ENCODE results near the gene ARMC5.
"Not testable (repeated sequence)": the region's sequence is repeated elsewhere in the genome, so short reads cannot be mapped to it uniquely, and the experiment has no call there.

ARMC5 gene, protein sequence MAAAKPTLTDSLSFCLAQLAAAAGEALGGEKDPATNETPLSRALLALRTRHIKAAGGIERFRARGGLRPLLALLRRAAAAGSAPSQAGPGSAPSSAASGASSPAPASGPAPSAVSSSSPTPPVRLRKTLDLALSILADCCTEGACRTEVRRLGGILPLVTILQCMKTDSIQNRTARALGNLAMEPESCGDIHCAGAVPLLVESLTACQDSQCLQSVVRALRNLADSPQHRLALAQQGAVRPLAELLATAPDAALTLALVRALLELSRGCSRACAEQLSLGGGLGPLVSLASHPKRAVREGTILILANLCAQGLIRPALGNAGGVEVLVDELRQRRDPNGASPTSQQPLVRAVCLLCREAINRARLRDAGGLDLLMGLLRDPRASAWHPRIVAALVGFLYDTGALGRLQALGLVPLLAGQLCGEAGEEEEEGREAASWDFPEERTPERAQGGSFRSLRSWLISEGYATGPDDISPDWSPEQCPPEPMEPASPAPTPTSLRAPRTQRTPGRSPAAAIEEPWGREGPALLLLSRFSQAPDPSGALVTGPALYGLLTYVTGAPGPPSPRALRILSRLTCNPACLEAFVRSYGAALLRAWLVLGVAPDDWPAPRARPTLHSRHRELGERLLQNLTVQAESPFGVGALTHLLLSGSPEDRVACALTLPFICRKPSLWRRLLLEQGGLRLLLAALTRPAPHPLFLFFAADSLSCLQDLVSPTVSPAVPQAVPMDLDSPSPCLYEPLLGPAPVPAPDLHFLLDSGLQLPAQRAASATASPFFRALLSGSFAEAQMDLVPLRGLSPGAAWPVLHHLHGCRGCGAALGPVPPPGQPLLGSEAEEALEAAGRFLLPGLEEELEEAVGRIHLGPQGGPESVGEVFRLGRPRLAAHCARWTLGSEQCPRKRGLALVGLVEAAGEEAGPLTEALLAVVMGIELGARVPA

DNA sequence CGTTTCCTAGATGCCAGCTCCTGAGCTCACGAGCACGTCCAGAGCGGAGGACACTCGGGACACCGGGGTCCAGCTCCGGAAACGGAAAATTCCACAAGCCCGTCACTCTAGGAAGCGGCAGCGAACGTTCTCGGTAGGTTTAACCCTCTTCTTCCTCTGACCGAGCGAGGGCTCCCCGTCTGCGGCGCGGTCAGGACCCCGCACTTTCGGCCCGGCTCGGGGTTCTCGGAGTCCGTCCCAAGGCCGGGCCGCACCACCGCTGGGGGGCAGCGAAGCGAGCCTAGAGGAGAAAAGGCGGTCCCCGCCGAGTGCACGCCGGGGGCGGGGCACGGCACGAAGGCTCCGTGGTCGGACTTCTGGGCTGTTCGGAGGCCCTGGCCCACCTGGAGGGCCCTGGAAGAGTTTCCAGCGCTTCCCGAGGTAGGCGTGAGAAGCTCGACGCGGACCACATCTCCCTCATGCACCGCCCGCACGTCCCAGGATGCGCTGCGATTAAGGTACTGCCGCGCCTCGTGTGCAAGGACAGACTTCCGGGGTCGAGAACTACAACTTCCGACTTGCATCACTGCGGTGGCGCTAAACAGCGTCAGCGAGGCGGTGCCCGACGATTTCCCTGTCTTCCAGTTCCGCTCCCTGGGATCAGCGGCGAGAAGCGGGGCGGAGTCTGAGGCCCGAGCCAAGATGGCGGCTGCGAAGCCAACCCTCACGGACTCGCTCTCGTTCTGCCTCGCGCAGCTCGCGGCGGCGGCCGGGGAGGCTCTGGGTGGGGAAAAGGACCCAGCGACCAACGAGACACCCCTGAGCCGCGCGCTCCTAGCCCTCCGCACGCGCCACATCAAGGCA, at the start of gene ARMC5:
TSS of gene ARMC5 (plus strand) at position 658 of the 843 bp plus-strand sequence. CDS start at position 682, 24 bp downstream.
- H3K27ac ChIP-seq = peak within 1 kb of the TSS; percentile 92 to 100 (median 100)
- peak within 1 kb of the TSS; percentile 50 to 84 (median 71) for H3K4me3 ChIP-seq

DNA sequence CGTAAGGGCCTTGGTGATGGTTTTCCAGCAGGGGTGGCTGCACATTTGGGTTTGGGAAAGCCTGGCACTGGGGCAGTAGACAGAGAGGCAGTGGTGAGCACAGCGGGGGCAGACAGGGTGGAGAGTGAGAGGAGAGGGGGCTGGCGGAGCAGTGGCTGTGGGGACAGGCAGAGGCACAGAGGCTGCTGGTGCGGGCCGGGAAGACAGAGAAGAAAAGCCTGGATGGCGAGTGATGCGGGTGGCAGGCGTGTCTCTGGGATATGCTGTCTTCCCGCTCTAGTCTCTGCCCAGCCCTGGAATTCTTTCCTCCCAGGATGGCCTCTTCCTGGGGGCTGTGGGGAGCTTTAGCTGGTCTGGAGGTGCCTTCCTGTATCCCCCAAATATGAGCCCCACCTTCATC, 49.2 kb upstream of the ARMC5 start:
- H3K4me3 ChIP-seq = no peak overlapping the region

DNA sequence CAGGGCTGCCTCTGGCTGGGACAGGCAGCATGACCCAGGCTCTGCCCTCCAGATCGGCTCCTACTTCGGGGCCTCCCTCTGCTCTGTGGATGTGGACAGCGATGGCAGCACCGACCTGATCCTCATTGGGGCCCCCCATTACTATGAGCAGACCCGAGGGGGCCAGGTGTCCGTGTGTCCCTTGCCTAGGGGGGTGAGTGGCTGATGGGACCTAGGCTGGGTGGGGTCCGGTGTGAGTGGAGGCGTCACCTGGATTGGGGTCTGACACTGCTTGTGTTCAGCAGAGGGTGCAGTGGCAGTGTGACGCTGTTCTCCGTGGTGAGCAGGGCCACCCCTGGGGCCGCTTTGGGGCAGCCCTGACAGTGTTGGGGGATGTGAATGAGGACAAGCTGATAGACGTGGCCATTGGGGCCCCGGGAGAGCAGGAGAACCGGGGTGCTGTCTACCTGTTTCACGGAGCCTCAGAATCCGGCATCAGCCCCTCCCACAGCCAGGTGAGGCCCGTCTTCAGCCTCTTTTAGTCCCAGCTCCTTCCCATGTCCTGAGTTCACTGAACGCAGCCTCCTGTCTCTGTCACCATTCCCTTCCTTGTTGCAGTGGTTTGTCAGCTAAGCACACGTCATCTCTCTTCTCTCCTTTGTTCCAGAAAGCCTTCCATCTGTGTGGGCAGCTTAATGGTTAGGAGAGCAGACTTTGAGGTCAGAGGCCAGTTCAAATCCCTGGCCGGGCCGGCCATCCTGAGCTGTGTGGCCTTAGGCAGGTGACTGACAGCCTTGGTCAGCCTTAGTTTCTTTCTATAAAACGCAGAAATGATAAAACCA, 48.1 kb upstream of the ARMC5 start:
- Histone ChIP-seq H3K27ac (no peak overlapping the region), H3K4me3 (no peak overlapping the region)

More for the DNA sequence above, 49.2 kb upstream of the ARMC5 start:
- H3K27ac ChIP-seq = no peak overlapping the region

DNA sequence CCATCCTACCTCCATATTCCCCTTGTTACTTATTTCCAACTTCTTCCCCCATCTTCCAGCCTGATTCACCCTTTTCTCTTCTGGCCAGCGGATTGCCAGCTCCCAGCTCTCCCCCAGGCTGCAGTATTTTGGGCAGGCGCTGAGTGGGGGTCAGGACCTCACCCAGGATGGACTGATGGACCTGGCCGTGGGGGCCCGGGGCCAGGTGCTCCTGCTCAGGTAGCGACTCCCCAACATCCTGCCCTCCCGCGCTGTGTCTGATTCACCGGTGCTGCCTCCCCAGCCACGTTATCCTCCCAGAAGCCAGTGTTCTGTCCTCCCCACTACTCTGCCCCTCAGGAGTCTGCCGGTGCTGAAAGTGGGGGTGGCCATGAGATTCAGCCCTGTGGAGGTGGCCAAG, 46.6 kb upstream of the ARMC5 start:
- H3K4me3 ChIP-seq = no peak overlapping the region
- H3K27ac ChIP-seq = no peak overlapping the region

DNA sequence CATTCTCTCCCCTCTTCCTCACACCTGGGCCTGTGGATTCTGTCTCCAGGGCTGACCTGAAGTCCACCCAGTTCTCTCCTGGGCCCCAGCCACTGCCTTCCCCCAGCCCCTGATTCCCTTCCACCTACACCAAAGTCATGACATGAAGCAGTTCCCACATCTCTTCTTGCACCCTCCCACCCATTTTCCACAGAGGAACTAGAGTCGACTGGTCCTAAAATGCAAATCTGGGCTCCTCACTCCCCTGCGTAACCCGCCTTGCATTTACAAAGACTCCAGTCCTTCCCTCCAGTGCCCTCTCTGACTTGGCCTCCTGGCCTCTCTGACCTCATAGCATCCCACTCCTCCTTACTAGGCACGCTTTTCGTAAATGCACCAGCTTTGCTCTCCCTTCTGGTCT, 45.9 kb upstream of the ARMC5 start:
- Histone ChIP-seq H3K4me3 (no peak overlapping the region), H3K27ac (no peak overlapping the region)

DNA sequence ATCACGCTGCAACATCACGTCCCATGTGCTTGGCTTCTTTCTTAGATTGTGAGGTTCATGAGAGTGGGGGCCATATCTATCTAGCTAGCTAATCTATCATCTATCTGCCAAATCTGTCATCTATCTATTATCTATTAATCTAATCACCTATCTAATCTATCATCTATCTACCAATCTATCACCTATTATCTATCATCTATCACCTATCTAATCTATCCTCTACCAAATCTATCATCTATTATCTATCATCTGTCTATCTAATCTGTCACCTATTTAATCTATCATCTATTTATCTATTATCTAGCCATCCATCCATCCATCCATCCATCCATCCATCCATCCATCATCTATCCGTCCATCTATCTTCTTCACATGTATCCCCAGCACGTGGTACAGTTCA, 45.4 kb upstream of the ARMC5 start:
- Histone ChIP-seq H3K27ac (no peak overlapping the region), H3K4me3 (no peak overlapping the region)

DNA sequence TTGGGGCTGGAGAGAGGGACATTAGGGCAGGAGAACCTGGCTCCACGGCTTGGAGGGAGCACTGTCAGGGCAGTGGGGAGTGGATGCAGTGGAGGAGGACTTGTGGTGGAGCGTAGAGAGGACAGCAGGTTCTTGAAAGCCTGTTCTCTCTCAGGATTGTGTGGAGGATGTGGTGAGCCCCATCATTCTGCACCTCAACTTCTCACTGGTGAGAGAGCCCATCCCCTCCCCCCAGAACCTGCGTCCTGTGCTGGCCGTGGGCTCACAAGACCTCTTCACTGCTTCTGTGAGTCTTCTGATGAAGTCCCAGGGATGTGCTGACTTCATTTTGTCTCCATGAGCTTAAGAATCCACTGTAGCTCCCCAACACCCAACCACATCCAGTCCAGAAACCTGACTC, 44.6 kb upstream of the ARMC5 start:
- Histone ChIP-seq H3K27ac (no peak overlapping the region), H3K4me3 (no peak overlapping the region)

DNA sequence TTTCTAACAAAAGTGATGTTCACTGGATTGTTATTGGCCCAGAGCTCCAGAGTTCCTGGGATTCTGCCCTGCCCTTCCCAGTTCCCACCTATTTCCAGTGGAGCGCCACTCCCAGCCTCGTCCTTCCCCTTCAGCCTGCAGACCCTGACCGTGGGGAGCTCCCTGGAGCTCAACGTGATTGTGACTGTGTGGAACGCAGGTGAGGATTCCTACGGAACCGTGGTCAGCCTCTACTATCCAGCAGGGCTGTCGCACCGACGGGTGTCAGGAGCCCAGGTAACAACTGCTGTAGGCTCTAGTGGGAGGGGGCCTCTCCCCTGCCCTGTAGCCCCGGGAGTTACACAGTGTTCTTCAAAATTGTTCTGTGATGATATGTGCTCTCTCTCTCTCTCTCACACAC, 42.9 kb upstream of the ARMC5 start:
- Histone ChIP-seq H3K27ac (no peak overlapping the region), H3K4me3 (no peak overlapping the region)

DNA sequence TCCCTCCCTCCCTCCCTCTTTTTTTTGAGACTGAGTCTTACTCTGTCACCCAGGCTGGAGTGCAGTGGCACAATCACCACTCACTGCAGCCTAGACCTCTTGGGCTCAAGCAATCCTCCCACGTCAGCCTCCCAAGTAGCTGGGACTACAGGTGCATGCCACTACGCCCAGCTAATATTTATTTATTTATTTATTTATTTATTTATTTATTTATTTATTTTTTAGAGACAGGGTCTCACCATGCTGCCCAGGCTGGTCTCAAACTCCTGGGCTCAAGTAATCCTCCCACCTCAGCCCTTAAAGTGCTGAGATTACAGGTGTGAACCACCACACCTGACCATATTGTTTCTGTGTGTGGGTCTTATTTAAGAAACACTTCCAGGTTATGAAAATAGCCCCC, 42.3 kb upstream of the ARMC5 start:
- H3K4me3 ChIP-seq, H3K27ac ChIP-seq: not testable (repeated sequence)

DNA sequence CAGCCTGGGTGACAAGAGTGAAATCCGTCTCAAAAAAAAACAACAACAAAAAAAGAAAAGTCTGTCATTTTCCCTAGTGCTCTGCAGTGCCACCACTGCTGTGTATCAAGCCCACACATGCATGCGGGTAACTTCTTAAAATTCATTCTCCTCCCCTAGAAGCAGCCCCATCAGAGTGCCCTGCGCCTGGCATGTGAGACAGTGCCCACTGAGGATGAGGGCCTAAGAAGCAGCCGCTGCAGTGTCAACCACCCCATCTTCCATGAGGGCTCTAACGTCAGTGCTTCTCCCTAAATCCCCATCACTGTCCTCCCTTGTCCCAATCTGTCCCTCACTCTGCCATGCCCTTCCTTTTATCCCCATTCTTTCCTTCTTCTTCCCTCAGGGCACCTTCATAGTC, 41.4 kb upstream of the ARMC5 start:
- no peak overlapping the region for H3K4me3 ChIP-seq
- H3K27ac ChIP-seq = no peak overlapping the region

DNA sequence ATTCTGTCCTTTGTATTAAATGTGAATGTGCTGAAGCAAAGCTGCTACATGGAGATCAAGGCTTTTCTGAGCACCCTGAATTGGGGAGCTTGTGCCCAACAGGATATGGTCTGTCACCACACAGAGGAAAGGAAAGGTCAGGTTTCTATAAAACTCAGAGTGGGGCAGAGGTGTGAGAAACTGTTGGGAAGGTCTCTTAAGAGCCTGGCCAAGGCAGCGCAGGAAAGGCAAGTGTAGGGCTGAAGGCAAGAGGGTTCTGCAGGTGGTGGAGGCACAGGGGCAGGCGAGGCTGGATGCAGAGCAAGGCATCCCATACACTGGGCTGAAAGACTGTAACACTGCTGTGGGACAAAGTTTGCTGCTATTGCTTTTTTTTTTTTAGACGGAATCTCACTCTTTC, 39.3 kb upstream of the ARMC5 start:
- Histone ChIP-seq H3K27ac (no peak overlapping the region), H3K4me3 (no peak overlapping the region)

DNA sequence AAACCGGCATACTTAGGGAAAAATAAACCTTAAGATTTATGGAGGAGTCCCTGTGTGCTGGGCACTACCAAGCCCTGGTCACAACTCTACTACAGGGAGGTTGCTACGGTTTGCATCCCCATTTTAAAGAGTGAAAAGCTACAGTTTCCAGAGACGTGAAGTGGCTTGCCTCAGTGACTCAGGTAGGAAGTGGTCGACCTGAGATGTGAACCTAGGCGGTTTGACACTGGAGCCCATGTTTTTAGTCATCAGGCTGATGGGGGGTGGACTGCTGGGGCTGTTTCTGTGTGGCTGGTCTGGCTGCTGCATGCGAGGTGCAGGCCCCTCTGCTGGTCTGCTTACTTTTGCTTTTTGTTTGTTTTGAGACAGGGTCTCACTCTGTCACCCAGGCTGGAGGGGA, 37.7 kb upstream of the ARMC5 start:
- no peak overlapping the region for H3K4me3 ChIP-seq

DNA sequence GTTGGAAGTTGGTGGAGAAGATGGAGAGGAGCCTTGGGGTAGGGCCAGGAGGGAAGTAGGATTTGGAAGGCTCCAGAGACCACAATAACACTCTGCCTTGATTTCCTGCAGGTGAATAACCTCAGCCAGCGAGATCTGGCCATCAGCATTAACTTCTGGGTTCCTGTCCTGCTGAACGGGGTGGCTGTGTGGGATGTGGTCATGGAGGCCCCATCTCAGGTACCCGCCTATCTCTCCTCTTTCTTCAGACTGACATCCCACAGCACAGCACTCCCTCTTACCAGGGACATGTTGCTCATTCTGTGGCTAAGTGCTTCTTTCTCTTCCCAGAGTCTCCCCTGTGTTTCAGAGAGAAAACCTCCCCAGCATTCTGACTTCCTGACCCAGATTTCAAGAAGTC, 36.1 kb upstream of the ARMC5 start:
- no peak overlapping the region for H3K4me3 ChIP-seq
- H3K27ac ChIP-seq = no peak overlapping the region

More for the DNA sequence above, 37.7 kb upstream of the ARMC5 start:
- peak overlapping the region in 2 of 21 experiments; percentile 24 to 51 for H3K27ac ChIP-seq

DNA sequence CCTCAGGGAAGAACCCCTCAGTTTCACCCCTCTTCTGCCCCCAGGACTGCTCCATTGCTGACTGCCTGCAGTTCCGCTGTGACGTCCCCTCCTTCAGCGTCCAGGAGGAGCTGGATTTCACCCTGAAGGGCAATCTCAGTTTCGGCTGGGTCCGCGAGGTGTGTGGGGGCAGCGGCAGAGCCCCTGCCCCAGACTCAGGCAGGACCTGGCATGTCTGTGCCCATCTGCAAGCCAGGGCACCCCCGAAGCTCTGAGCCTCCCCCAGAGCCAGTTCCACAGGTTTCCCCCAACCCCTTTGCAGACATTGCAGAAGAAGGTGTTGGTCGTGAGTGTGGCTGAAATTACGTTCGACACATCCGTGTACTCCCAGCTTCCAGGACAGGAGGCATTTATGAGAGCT, 35.5 kb upstream of the ARMC5 start:
- H3K4me3 ChIP-seq = no peak overlapping the region
- no peak overlapping the region for H3K27ac ChIP-seq

DNA sequence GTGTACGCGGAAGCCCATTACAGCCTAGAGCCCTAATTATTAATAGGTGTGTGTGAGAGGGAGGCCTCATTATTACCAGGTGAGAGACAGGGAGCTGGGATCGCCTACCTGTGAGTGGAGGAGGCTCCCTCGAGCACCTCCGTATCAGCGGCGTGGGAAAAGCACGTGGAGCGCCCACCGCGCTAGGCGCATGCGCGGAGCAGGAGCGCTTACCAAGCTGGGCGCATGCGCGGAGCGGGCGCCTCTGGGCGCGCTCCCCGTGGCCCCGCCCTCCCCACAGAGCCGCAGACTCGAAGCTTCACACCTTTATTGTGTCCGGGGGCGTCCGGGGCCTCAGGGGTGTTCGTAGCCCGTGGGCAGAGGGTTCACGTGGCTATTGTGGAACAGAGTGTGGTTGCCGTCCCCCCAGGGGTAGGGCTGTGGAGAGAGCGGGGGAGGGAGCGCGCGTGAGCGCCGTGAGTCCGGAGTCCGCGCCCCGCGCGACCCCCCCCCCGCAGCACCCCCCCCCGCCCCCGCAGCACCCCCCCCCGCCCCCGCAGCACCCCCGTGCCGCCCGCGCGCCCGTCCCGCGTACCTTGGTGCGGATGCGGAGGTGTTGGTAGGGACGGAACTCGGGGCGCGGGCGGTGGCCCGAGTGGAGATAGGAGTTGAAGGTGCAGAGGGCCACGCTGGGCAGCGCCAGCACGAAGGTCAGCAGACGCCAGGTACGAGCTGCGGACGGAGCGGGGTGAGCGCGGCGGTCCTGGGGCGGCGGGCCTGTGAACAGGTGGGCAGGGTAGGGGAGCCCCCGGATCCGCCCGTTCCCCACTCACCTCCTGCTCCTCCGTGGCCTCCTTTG, 31.6 kb upstream of the ARMC5 start:
- H3K4me3 ChIP-seq = peak overlapping the region in 5 of 7 experiments; percentile 7 to 39 (median 14)
- H3K27ac ChIP-seq = no peak overlapping the region

DNA sequence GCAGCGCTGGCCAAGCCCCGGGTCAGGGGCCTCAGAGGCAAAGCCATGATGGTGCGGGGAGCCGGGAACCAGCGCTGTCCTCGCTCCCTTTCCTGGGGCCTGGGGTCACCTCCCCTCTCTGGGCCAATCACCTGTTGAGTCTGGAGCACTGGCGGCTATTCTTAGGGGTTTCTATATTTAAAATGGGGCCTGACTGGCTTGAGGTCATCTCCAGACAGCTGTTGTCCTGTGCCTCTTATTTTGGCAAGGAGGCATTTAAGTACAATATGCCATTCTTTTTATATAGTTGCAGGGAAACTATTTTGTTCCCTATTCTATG, 31.1 kb upstream of the ARMC5 start, which contains the start of gene COX6A2:
TSS of gene COX6A2 (minus strand) at position 82 of the 319 bp plus-strand sequence. CDS start at position 47, 35 bp downstream.
- Histone ChIP-seq H3K4me3 (peak within 1 kb of the TSS in 5 of 7 experiments; percentile 7 to 39 (median 14)), H3K27ac (no peak within 1 kb of the TSS)

DNA sequence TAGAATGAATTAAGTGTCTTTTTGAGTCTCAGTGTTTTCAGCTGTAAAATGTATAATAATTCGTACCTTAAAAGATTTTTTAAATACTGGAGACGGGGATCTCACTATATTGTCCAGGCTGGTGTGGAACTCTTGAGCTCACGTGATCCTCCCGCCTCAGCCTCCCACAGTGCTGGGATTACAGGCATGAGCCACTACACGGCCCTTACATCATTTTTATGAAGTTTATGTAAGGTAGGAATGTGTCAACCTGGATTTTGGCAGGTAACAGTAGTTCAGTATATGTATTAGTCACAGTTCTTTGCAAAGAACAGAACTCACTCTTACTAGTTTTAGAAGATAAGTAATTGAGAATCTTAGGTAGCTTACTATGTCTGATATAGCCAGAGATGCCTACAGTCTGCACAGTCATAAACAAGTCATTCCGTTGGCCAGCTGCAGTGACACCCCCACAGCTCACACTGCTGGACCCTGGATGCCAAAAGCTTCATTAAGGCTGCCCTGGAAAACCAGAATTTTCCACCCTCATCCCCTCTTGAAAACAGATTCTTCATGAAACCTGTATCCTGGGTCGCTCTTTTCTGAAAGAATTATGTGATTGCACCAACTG, 30.6 kb upstream of the ARMC5 start:
- Histone ChIP-seq H3K27ac (no peak overlapping the region), H3K4me3 (no peak overlapping the region)

DNA sequence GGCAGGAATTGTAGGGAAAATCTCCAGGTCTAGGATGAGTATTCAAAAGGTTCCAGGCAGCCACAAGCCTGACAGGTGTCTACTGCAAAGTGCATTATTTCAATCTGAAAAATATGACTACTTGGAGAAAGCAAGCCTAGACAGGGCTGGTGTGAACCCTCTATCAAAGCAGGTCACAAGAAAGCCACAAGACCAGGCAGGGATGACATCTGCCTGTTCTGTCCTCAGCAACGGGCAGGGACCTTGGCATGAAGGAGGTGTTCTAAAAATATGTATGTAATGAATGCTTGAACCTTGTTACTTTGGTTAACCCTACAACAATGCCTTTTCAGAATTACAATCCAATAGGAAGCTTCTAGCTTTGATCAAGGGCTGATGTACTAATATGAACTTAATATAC, 30.0 kb upstream of the ARMC5 start:
- Histone ChIP-seq H3K27ac (no peak overlapping the region), H3K4me3 (no peak overlapping the region)
